GM12891 (cell line): Measurements from ENCODE around the gene BNC2.

Source experiments
- POLR2A ChIP-seq: IDR thresholded peaks from 2 replicates; pipeline ENCODE4 v1.6.1; 2011; ENCODE audit warnings: low read depth, low read length, control low read depth
- POLR2AphosphoS5 ChIP-seq: IDR thresholded peaks from 2 replicates; pipeline ENCODE4 v1.6.1; 2011; ENCODE audit warnings: low read depth, low read length, control low read depth
- TAF1 ChIP-seq: IDR thresholded peaks from 2 replicates; pipeline ENCODE4 v1.6.1; 2011; ENCODE audit warnings: low read depth, low read length, control low read depth

- TF ChIP-seq POLR2A (no peak), POLR2AphosphoS5 (no peak), TAF1 (no peak)
These were observed 427.8 kb downstream of the BNC2 start for GRCh38 chr9:16442622-16443021.
